Spleen (tissue), 7 donors: ENCODE results near the gene RNF43.

Experiments
- CTCF ChIP-seq, 11 experiments: fragments of 200-600 bp in 7 of 11; fragments of 450-650 bp in 4 of 11; sonication (generic) in 4 of 11; IDR thresholded peaks in 8 of 11; conservative IDR thresholded peaks in 3 of 11; 1 replicate in 7 of 11; 2 replicates in 4 of 11; pipeline versions ENCODE4 v1.4.0 to v1.8.0; 2016 to 2021; ENCODE audit warnings: antibody characterized with exemption in 11 of 11, inconsistent platforms in 4 of 11, mild to moderate bottlenecking in 1 of 11
- POLR2A ChIP-seq, 3 donors: fragments of 450-650 bp; IDR thresholded peaks; one replicate each; pipeline ENCODE4 v1.5.1; 2017; ENCODE audit warnings: antibody characterized with exemption in 3 of 3, mild to moderate bottlenecking in 1 of 3
- POLR2AphosphoS5 ChIP-seq, 3 donors: sonication (generic); formaldehyde crosslinking; IDR thresholded peaks; one replicate each; pipeline ENCODE4 v1.5.1; 2017; ENCODE audit warnings: antibody characterized with exemption in 3 of 3
- donor health status: DM: no; HTN: no; CAD: no; lungs with moderate emphysema.
- donor health status: DM: no; HTN: no; CAD: no.
- donor health status: DM: no; HTN: no; CAD: no.

GRCh38 chr17:58447039-58447975, 30.0 kb upstream of the RNF43 start:
- TF ChIP-seq POLR2AphosphoS5 (IDR thresholded peaks at IDR 0.05): no peak
- peak; percentile 24 to 72 (median 57) for TF ChIP-seq CTCF (IDR thresholded peaks at IDR 0.05 in 8 of 11, conservative IDR thresholded peaks at IDR 0.05 in 3 of 11)
- no peak for TF ChIP-seq POLR2A (IDR thresholded peaks at IDR 0.05)
